ENCODE data around the gene MYADML2.

The MYADML2 gene

DNA sequence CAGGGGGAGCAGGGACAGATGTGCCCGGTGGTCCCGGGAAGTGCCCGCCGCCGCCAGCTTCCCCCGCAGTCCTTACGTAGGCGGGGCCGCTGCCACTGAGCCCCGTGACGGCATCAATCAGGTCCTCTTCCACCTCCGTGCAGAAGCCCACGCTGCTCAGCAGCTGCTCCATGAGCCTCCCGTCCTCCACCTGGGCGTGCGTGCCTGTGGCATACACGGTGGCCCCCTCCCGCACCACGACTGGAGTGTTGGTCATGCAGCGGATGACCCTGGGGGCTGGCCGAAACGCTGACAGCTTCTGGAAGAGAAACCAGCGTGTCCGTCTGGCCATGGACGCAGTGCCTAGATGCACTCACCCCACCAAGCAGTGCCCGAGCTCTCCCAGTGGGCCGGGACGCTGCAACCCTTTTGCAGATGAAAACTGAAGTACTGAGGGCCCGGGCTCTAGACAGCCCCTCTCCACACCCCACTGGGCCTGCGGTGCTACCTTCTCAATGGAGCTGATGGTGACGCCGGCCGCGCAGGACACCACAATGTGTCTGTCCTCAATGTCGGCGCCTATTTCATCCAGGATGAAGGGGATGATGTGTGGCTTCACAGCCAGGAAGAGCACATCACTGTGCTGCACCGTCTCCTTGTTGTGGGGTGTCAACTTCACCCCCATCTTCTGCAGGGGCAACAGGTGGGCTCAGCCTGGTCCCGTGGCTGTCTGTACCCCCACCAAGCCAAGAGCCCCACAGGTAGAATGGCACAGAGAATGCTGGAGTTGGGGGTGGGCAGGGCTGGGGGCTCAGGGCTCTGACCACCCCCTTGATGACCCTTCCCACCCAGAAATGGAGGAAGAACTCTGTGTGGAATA, 12.0 kb downstream of the MYADML2 start:
- no peak for DNase-seq

DNA sequence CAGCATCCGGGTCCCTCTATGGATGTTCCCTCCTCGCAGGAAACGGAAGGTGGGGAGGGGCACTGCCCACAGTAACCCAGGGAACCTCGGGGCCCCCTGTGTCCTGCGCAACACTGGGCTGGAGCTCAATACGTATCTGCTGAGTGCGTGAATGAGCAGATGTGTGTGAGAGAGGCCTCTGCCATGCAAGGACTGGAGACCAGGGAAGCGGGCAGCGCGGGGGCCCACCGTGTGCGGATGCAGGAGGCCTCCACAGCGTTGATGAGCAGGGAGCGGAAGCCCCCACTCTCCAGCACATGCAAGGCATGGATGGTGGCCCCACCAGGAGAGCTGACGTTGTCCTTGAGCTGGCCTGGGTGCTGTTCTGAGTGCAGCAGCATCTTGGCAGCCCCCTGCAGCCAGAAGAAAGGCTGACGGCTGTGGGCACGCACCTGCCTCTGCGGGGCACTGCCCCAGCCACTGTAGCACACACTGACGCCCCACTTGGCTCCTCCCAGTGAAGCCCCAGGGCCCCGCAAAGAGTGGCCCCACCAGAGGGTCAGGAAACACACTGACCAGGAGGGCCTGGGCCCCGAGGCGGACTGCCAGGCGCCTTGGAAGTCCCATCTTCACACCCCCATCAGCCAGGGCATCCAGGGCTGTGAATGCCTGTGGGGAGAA, 12.8 kb downstream of the MYADML2 start:
- no peak for DNase-seq

DNA sequence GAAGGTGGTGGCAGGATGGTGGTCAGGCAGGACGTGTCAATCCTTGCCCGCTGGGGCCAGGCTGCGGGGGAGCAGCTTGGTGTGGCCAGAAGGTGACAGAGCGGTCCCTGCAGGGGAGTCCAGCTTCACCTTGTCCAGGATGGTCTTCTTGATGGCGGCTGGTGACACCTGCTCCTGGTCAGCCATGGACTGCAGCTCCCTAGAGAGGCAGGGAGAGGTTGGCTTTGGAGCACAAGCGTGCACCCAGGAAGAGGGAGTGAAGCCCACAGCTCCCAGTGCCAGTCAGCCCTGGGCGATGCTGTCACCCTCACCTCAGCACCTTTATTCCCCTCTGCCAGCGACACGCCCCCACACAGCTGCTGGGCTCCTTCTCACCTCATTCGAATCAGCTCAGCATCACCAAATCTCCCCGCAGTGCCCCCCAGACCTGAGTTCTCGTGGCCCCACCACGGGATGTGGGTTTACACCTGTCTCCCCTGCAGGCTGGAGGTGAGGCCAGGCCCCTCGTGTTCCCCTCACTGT, 13.8 kb downstream of the MYADML2 start:
- DNase-seq, result no peak

DNA sequence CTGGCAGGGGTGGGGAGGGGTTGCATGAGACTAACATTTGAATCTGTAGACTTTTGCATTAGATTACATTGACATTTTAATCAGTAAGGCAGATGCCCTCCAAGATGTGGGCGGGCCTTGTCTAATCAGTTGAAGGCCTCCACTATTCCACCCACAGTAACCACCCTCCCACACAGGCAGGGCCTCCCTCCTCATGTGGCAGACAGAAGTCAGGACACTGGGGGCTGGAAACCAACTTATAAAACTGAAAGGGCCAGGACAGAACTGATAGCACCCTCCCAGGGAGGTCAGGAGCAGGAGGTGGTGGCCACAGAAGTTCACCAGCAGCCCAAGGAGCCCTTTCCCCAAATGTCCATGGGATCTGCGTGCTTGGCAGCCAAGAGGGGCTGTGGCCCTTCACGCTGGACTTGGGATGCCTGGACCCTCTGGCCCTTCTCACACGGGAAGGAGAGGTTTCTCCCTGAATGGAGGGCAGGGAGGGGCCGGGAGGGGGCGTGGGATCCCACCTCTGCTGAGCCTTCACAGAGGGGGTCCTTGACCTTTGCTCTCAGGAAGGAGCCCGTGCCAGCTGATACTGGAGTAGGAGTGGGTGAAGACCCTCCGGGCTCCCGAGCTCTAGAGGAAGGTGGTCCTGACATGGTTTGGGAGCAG, 14.6 kb downstream of the MYADML2 start:
- DNase-seq, result no peak

DNA sequence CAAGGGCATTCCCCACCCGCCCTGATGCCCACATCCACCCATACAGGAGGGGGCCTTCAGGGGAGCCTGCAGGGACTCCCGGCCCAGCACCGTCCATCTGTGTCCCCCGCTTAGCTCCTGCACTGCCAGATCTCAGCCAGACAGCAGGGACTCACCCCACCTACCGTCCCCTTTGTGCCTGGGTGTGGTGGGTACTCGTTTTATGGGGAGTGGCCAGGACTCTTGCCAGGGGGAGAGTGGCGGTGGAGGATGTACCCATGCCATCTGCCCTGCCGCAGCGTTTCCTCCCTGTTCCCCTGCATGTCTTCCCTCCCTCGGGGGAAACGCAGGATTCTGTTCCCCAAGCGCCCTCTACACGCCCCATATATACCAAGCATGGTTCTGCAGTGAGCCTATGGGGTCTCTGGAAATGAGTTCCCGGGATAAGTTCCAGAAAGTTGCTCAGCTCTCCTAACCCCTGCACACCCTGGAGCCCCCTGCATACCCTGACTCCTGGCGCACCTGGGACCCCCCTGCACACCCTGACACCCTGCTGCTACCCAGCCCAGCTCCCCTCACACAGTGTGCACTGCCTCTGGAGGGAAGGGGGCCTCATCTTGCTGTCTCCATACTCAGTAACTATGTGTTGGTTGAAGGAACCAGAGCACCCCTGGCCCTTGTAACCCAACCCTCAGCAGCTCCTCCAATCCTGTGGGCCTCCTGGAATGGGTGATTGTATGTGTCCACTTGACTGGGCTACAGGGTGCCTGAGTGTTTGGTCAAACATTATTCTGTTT, 15.3 kb downstream of the MYADML2 start:
- DNase-seq, result no peak

DNA sequence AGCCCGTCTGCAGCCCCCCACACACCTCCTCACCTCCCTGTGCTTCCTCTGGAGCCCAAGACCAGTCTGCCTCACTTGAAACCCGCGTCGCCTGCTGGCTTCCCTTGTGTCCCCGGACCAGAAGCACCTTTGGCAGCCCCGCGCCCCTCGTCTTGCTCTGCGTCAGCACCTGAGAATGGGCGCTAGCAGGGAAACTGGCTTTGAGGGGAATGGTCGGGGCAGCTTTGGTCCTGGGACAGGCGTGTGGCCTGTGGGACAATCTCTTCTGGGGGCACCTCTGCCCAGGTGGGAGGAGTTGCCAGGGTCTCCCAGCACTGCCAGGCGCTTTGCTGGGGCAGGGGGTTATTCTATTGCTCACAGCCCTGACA, 15.9 kb downstream of the MYADML2 start:
- DNase-seq, result no peak

DNA sequence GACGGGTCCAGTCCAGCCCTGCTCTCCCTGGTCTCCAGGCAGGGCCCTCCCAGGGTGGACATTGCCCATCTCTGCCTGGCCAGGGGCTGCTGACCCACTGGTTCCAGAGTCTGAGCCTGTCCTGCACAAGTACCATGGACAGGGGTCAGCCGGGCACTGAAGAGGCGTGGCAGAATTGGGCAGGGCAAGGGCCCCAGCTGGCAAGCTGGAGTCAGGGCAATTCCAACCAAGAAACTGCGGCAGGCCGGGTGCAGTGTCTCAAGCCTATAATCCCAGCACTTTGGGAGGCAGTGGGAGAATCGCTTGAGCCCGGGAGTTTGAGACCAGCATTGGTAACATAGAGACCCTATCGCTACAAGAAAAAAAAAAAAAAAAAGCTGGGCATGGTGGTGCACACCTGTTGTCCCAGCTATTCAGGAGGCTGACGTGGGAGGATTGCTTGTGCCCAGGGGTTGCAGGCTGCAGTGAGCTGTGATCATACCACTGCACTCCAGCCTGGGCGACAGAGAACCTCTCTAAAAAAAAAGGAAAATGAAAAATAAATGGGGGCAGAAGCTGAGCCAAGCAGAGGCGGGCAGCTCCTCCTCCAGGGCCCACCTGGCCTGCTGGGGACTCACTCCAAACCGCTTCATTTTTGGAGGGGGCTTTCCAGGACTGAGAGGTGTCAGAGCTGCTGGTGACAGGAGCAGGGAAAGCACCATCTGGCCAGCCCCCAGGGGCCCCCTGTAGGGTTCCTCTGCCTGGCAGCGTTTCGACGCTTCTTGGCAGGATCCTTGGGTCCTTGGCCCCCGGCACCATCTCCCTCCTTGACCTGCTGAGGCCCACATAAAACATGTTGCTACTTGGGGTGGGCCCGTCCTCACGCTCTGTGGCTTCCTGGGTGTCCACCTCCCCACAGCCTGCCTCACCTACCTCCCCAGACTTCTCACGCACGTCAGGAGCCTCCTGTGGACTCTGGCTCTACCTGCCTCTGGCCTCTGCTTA, 16.6 kb downstream of the MYADML2 start:
- DNase-seq, result no peak

DNA sequence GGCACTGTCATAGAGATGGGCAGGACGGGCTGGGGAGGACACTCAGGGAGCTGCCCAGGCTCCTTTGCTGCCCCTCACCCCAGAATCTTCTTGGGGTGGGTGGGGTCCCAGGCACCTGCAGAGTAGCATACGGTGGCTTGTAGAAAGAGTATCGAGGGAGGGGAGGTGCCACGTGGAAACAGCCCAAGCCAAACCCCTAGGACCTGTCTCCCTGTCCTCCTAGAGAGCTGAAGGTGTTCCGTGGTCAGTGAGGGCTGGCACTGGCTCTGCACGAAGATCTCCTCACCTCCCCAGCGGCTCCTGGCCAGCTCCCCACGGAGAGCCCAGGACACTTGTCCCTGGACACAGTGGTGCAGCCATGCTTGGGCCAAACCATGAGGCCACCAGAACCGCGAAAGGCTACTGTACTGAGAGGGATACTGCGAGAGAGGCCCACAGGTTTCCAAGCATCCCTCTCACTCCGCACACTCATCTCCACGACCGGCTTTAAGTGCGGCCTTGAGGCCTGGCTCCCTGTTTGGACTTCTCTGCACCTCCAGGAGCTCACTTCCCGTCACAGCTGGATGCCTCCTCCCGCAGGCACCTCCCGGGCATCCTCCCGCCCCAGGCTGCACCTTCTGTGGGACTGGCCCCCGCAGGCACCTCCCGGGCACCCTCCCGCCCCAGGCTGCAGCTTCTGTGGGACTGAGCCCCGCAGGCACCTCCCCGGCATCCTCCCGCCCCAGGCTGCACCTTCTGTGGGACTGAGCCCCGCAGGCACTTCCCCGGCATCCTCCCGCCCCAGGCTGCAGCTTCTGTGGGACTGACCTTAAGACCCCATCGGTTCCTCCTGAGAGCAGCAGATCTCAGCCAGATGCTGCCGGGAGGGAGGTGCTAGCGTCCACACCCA, 17.5 kb downstream of the MYADML2 start:
- DNase-seq, result no peak

DNA sequence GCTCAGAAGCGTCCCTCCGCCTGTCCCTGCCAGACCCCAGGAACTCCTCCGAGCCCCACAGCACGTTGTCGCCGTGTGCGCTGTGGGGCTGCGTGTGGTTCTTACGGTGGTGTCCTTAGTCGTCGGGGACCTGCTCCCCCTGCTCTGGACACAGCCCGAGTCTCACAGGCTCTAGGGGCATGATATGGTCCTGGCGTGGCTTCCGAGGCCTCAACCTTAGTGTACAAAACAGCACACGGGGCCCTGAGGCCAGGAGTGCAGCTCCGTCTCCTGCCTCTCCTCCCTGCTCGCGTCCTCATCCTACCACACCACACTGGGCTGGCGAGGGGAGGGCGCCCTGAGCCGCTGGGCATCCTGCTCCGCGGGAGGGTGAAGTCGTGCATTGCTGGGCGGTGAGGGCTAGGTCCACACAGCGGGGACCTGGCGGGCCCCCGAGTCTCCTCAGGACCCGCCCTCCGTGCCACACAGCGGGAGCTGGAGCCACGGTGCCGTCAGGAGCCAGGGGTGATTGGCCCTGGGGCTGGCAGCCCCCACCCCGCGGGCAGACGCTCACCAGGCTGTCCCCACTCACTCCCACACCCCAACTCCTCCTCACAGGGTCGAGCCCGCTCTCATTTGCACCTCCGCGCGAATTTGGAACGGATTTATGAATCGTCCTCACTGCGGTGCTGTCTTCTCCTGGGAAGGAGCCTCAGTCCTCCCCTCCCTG, 18.3 kb downstream of the MYADML2 start:
- no peak for DNase-seq

DNA sequence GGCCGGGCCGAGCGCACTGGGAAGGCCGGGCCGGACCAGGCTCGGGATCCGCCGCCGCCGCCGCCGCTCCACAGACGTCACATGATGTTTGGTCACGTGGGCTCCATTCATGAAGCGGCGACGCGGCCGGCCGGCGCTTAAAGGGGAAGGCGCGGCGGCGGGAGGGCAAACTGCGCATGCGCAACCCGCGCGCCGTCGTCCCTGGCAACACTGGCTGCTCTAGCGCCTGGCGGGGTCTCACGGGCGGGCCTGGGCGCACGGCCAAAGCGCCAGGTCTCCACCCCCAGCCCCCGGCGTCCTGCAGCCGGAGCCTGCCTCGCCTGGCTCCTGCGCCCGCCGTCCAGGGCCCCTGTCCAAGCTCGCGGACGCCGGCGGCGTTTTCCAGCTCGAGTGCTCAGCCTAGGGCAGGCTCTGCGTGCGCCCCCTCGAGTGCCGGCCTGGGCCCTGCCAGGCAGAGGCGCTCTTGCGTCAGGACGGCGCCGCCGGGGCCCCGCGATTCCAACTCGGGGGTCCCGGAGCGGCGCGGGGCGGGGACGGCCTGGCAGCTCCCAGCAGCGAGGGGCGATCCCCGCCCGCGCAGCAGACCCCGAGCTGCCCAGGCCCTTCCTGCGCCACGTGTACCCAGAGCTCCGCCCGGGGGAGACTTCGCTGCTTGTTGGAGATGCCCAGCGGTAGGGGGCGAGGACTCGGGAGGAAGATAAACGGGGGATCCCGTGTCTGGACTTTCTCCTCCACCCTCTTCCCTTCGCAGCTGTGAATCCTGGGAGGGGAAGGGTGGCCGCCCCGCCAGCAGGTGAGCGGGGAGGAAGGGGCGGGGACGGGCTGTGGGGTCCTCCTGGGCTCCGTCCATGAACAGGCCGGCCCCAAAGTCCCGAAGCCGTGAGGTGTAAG, 19.1 kb downstream of the MYADML2 start, which contains the start of gene MAFG:
TSS of gene MAFG (minus strand) at position 83 of the 891 bp plus-strand sequence. CDS start 4,550 bp downstream, outside the sequence.
- DNase-seq, result peak; percentile 91

DNA sequence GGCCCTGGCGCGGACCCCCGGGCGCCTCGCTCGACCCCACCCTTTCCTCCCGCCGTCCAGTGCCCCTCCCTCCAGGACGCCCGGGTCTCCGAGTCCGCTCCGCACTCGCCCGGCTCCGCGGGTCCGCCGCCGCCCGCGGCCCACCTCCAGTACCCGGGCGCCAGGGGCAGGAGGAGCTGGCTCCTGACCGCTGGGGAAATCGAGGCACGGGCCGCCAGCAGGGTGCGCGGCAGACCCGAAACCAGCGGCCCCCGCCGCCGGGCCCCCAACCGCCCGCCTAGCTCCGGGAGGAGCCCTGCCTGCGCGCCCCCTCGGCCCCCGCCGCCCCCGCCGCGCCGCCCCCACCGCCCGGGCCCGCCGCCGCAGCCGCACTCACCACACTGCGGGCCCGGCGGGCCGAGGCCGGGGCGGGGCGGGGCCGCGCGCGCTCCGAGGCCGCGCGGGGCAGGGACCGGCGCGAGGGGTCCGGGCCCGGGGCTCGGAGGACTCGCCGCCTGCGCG, 19.8 kb downstream of the MYADML2 start:
- DNase-seq, result peak; percentile 50

DNA sequence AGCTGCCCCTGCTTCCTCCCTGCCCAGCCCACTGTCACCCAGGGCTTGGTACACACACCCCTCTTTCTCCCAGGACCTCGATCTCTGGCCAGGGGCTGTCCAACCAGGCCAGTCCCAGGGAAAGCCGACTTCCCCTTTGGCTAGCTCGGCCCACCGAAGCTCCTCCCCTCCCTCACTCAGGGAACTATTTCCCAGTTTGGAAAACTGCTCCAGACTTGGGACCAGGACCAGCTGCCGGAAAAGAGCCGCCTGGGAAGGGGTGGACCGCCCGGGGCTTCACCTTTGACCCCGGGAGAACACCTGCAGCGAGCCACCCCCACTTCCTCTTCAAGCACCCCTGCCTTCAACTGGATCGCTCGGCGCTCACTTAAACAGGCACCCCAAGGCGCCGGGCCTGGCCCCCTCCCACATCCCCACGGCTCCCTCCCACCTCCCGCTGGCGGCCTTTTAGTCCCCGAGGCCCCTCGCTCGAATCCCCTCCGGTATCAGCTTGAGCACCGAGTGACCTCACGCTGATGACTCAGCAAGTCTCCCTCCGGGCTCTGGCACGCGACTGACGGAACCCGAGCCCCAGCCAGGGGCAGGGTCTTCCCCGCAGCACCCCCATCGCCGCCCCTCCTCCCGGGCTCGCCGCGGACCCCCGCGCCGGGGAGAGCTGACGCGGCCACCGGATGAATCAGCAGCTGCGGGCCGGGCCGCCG, 20.4 kb downstream of the MYADML2 start:
- peak; percentile 71 for DNase-seq

DNA sequence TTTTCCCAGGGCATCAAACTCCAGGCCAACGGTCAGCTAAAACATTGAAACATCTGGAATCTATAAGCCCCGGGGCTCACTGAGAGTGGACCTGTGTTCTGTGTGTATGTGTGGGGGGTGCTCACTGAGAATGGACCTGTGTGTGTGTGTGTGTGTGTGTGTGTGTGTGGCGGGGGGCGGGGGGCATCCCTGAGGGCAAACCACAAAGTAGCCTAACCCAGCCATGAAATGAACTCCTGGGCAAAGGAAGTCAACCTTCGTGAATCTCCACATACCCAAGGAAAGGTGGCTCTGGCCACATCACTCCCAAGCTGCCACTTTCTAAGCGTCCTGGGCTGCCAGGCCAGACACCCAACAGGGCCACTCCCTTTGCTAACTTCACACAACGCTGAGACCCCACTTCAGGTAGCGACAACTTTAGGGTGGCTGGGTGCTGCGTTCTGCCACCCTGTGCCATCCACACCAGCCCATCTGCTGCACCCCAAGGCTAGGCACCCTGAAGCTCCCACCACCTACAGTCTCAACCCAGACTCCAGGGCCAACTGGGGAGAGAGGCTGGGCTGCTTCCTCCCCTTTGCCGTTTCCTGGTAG, 21.1 kb downstream of the MYADML2 start:
- DNase-seq, result no peak

DNA sequence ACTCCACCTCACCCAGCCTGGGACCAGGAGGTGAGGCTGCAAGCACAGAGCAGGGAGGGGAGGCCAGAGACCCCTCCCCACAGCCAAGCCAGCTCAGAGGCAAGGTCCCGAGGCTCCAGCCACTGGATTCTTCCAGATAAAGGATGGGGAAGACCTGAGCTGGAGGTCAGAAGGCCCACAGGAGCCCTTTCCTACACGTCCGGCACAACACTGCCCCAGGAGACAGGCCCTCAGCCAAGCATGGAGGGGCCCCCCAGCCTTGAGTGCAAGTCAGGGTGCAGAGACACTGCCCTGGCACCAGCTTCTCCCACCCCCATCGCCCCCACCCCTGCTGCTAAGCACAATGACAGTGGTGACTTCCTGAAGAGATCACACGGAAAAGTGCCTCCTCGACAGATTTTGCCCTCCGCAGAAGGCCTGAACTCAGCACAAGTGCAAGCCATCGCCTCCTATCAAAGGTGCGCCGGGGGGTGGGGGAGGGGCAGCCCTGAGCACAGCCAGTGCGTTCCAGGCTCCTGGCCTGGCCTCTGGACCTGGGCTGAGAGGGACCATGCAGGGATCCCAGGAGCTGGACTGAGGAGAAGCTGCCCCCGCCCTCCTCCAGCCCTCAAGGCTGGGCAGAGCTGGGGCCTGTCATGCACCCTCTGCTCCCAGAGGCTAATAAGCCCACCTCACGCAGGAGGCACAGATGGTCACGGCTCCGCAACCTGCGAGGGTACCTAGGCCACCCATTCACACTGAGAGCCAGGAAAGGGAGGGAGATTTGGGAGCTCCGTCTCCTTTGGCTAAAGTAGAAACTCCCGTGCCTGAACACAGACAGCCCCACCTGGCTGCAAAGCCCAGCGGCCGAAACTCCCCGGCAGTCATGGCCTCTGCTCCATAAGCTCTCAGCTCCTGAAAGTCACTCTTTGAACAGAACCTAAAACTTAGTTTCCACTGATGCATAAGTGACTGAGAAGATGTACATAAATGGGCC, 22.2 kb downstream of the MYADML2 start:
- no peak for DNase-seq

DNA sequence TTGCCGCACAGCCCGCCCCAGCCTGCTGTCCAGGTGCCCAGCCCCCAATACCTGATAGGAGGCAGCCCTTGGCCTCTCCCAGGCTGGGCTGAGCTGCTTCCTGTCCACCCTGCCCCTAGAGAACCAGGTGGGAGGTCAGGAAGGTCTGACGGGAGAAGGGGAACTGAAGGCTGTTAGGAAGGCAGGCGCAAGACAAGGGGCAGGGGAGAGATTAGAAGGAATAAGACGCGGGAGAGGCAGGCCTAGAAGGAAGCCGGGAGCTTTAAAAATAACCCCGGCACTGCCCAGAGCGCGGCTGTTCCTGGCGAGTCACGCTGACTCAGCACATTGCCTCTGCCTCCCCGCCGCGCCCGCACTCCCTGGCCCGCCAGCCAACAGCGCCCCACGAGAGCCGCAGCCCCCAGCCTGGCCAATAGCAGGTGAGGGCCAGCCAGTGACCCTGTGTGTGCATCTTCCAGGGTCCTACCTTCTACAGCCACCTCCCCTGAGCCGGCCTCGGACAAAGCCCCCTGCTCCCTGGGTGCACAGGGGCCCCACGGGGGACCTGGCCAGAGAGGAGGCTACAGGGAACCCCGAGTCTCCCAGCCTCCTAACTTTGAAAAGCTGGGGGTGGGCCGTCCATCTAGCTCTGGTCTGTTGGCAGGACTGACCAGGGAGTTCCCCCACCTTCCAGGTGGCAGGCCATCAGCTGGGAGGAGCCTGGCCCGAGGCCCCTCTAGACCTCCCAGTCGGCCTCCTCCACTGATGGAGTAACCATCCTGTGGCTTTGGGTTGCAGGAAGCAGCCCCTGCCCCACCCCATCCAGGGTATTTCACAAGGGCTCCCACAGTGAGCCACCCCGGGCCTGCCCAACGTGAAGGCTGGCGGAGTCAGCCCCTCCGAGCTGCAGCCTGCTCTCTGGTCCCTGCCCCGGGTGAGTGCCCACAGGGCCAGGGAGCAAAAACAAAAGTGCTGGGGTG, 23.5 kb downstream of the MYADML2 start:
- DNase-seq, result no peak

All from activated CD4-positive, CD25-positive, alpha-beta regulatory T cell treated with anti-CD3 and anti-CD28 coated beads, Interleukin-2, amount 50 U/mL, for 72 hours (primary cell).